SK-N-SH (cell line): ENCODE data around the gene MAGI2. TPM values are rescaled to one million over a fixed set of nuclear protein-coding genes. Genes with fewer than 3 reads are reported as not detected.

Source experiments
- CTCF ChIA-PET: fragments of 300-600, 350-600 bp; formaldehyde crosslinking; extraction: SDS; loops from one replicate; lab custom pipeline; 2021; lab: Yijun Ruan, JAX
- POLR2A ChIA-PET: fragments of 350-600 bp; sonication (Branson Sonifier 250); formaldehyde crosslinking; extraction: SDS; loops from one replicate; lab custom pipeline; 2020; ENCODE audit warnings: antibody characterized with exemption, inconsistent platforms; lab: Yijun Ruan, JAX
- DNase-seq: peaks from one replicate; pipeline ENCODE4 v3.0.0; 2012
- H2AFZ ChIP-seq: fragments of 200-600 bp; sonication (generic); 2 replicates; pipeline ENCODE4 v1.8.1; 2016; ENCODE audit warnings: antibody characterized with exemption, mild to moderate bottlenecking, low read depth
- H3F3A ChIP-seq: fragments of 200-600 bp; sonication (generic); replicated peaks from 2 replicates; pipeline ENCODE3; 2016; ENCODE audit warnings: antibody characterized with exemption, mild to moderate bottlenecking; ENCODE audit not compliant: insufficient read depth
- H3K27ac ChIP-seq, 2 experiments: fragments of 200-500 bp in 1 of 2; fragments of 200-600 bp in 1 of 2; sonication (Bioruptor generic) in 1 of 2; sonication (generic), shearing (Covaris generic) in 1 of 2; 2 replicates each; pipeline versions ENCODE4 v1.5.1 to v1.6.1; 2014 to 2016; ENCODE audit warnings: low read depth in 2 of 2, inconsistent platforms in 1 of 2, low read length in 1 of 2, mild to moderate bottlenecking in 1 of 2, mixed read lengths in 1 of 2
- H3K27me3 ChIP-seq: fragments of 200-600 bp; sonication (generic), shearing (Covaris generic); 2 replicates; pipeline ENCODE4 v1.6.1; 2016; ENCODE audit warnings: mixed run types; ENCODE audit not compliant: insufficient read depth
- H3K36me3 ChIP-seq, 2 experiments: fragments of 200-500 bp in 1 of 2; fragments of 200-600 bp in 1 of 2; sonication (Bioruptor generic) in 1 of 2; sonication (generic) in 1 of 2; replicated peaks in 1 of 2; 2 replicates each; pipeline versions ENCODE3 to v1.5.1; 2014 to 2016; ENCODE audit warnings: low read length in 1 of 2, mild to moderate bottlenecking in 1 of 2; ENCODE audit not compliant: insufficient read depth in 2 of 2, control insufficient read depth in 1 of 2
- H3K4me1 ChIP-seq, 2 experiments: fragments of 200-500 bp in 1 of 2; fragments of 200-600 bp in 1 of 2; sonication (Bioruptor generic) in 1 of 2; sonication (generic), shearing (Covaris generic) in 1 of 2; 2 replicates each; pipeline versions ENCODE4 v1.5.1 to v1.6.1; 2014 to 2016; ENCODE audit warnings: low read depth in 1 of 2, low read length in 1 of 2, mixed run types in 1 of 2; ENCODE audit not compliant: insufficient read depth in 2 of 2, control insufficient read depth in 1 of 2
- H3K4me2 ChIP-seq: fragments of 200-600 bp; sonication (generic), shearing (Covaris generic); 2 replicates; pipeline ENCODE4 v1.6.1; 2017; ENCODE audit warnings: mixed run types
- H3K4me3 ChIP-seq, 2 experiments: fragments of 200-500 bp in 1 of 2; fragments of 200-600 bp in 1 of 2; sonication (Bioruptor generic) in 1 of 2; sonication (generic), shearing (Covaris generic) in 1 of 2; 2 replicates each; pipeline versions ENCODE4 v1.5.1 to v1.8.1; 2014 to 2016; ENCODE audit warnings: low read depth in 2 of 2, inconsistent platforms in 1 of 2, low read length in 1 of 2, mild to moderate bottlenecking in 1 of 2, mixed read lengths in 1 of 2, moderate library complexity in 1 of 2
- H3K79me2 ChIP-seq: fragments of 200-600 bp; sonication (generic); 2 replicates; pipeline ENCODE4 v1.8.1; 2017; ENCODE audit warnings: mild to moderate bottlenecking; ENCODE audit not compliant: insufficient read depth
- H3K9ac ChIP-seq: fragments of 200-600 bp; sonication (generic); 2 replicates; pipeline ENCODE4 v1.6.1; 2017; ENCODE audit warnings: mixed run types
- H3K9me2 ChIP-seq: fragments of 200-600 bp; sonication (generic); 2 replicates; pipeline ENCODE4 v1.6.1; 2017; ENCODE audit warnings: mixed run types
- H3K9me3 ChIP-seq: fragments of 200-600 bp; sonication (generic); 2 replicates; pipeline ENCODE4 v1.6.1; 2017; ENCODE audit warnings: mixed run types, mild to moderate bottlenecking, moderate library complexity
- H4K20me1 ChIP-seq: fragments of 200-600 bp; sonication (generic); 2 replicates; pipeline ENCODE4 v1.6.1; 2017; ENCODE audit warnings: mild to moderate bottlenecking, mixed run types; ENCODE audit not compliant: insufficient read depth
- CHD2 ChIP-seq: fragments of 150-350 bp; IDR thresholded peaks from 2 replicates; pipeline ENCODE4 v1.6.1; 2018; ENCODE audit warnings: low read length; ENCODE audit not compliant: partially characterized antibody
- ELF1 ChIP-seq: IDR thresholded peaks from 2 replicates; pipeline ENCODE4 v1.4.0; 2012
- EP300 ChIP-seq, 2 experiments: IDR thresholded peaks; 2 replicates each; pipeline versions ENCODE4 v1.4.0 to v1.6.1; 2012; ENCODE audit warnings: borderline replicate concordance in 1 of 2, low read depth in 1 of 2, low read length in 1 of 2
- EZH2phosphoT487 ChIP-seq: fragments of 200-600 bp; sonication (generic); IDR thresholded peaks from 2 replicates; pipeline ENCODE4 v1.6.1; 2017; ENCODE audit warnings: low read depth, mixed run types, mild to moderate bottlenecking, antibody characterized with exemption, moderate library complexity, borderline replicate concordance
- FOXJ3 ChIP-seq: sonication (generic); formaldehyde crosslinking; IDR thresholded peaks from 2 replicates; pipeline ENCODE4 v1.5.1; 2020; ENCODE audit warnings: mild to moderate bottlenecking, missing genetic modification reagents
- GABPA ChIP-seq: IDR thresholded peaks from 2 replicates; pipeline ENCODE4 v1.4.0; 2012; ENCODE audit warnings: low read depth, mild to moderate bottlenecking
- GATA2 ChIP-seq: sonication (generic); formaldehyde crosslinking; IDR thresholded peaks from 2 replicates; pipeline ENCODE4 v1.5.0; 2020; ENCODE audit warnings: mild to moderate bottlenecking, missing genetic modification reagents
- MEF2A ChIP-seq: IDR thresholded peaks from 2 replicates; pipeline ENCODE4 v1.4.0; 2012; ENCODE audit warnings: low read depth, borderline replicate concordance
- NFIC ChIP-seq: IDR thresholded peaks from 2 replicates; pipeline ENCODE4 v1.4.0; 2012; ENCODE audit warnings: borderline replicate concordance
- RCOR1 ChIP-seq: fragments of 150-350 bp; IDR thresholded peaks from 2 replicates; pipeline ENCODE4 v1.6.1; 2017; ENCODE audit warnings: antibody characterized with exemption, low read length
- SMC3 ChIP-seq: IDR thresholded peaks from 2 replicates; pipeline ENCODE4 v1.6.1; 2012; ENCODE audit warnings: low read depth, low read length, improper control_type of control experiment
- TCF12 ChIP-seq: IDR thresholded peaks from 2 replicates; pipeline ENCODE4 v1.4.0; 2012
- USF2 ChIP-seq: fragments of 150-350 bp; IDR thresholded peaks from 2 replicates; pipeline ENCODE4 v1.6.1; 2017; ENCODE audit warnings: antibody characterized with exemption, low read length, low read depth, borderline replicate concordance
- YY1 ChIP-seq: IDR thresholded peaks from 2 replicates; pipeline ENCODE4 v1.4.0; 2012; ENCODE audit warnings: low read depth, mild to moderate bottlenecking
- WGBS: methylation state at CpG from one replicate; pipeline ENCODE4 v1.1.6; 2017; ENCODE audit warnings: low lambda C conversion rate; 5-methylcytosine and 5-hydroxymethylcytosine counted together
- polyA plus RNA-seq, 3 experiments: library from polyadenylated mRNA; depleted of rRNA; stranded (reverse); fragments of >200 nt; gene quantifications; 2 replicates each; pipeline ENCODE4 v1.2.3, GENCODE V29; 2012
- TF ChIP-seq, protein P1 (sequence below): fragments of 150-350 bp; IDR thresholded peaks from 2 replicates; pipeline ENCODE4 v1.6.1; 2016; ENCODE audit warnings: mild to moderate bottlenecking, low read depth, low read length
- TF ChIP-seq, protein P2 (sequence below): IDR thresholded peaks from 2 replicates; pipeline ENCODE4 v1.4.0; 2012; ENCODE audit warnings: low read depth, borderline replicate concordance
- TF ChIP-seq, protein P3 (sequence below): fragments of 200-600 bp; sonication (generic); IDR thresholded peaks from 2 replicates; pipeline ENCODE4 v1.6.1; 2017; ENCODE audit warnings: antibody characterized with exemption, mild to moderate bottlenecking, moderate library complexity
- TF ChIP-seq, protein P4 (sequence below): IDR thresholded peaks from 2 replicates; pipeline ENCODE4 v1.4.0; 2012; ENCODE audit warnings: low read depth

The MAGI2 gene
- polyA plus RNA-seq, 1 of the 3 experiments (the other 2 are of a cell fraction): 1.1 TPM

DNA sequence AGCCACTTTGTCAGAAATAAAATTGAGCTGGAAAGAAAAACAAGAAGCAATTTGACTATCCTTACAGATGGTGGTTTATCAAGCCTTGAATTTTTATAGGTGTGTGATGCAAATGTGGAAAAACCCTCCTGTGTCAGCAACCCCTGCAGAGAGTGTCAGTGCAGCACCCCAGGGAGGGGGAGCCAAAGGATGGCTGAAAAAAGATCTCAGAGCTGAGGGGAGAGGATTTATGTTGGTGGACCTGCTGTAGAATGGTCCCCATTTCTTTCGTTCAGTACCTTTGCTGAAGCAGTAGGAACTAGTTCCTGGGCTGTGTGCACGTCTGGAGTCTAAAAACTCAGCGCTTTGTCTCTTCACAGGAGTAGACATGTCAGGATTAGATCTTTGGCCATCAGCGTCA, 1415.9 kb downstream of the MAGI2 start:
- H4K20me1 ChIP-seq: no peaks in the 10 kb centered on the region
- 72% methylated on average over 4 of the region's 4 CpGs for WGBS
- no peaks in the 10 kb centered on the region for H3K27me3 ChIP-seq
- no peak overlapping the region for H3K4me2 ChIP-seq
- no peaks in the 10 kb centered on the region for H3K4me1 ChIP-seq
- H3K79me2 ChIP-seq: no peaks in the 10 kb centered on the region
- TF ChIP-seq GABPA (no peak), YY1 (no peak), RCOR1 (no peak), MEF2A (no peak), FOXJ3 (no peak)
- TF ChIP-seq, protein P1, sequence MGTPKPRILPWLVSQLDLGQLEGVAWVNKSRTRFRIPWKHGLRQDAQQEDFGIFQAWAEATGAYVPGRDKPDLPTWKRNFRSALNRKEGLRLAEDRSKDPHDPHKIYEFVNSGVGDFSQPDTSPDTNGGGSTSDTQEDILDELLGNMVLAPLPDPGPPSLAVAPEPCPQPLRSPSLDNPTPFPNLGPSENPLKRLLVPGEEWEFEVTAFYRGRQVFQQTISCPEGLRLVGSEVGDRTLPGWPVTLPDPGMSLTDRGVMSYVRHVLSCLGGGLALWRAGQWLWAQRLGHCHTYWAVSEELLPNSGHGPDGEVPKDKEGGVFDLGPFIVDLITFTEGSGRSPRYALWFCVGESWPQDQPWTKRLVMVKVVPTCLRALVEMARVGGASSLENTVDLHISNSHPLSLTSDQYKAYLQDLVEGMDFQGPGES: no peak
- TF ChIP-seq, protein P2, sequence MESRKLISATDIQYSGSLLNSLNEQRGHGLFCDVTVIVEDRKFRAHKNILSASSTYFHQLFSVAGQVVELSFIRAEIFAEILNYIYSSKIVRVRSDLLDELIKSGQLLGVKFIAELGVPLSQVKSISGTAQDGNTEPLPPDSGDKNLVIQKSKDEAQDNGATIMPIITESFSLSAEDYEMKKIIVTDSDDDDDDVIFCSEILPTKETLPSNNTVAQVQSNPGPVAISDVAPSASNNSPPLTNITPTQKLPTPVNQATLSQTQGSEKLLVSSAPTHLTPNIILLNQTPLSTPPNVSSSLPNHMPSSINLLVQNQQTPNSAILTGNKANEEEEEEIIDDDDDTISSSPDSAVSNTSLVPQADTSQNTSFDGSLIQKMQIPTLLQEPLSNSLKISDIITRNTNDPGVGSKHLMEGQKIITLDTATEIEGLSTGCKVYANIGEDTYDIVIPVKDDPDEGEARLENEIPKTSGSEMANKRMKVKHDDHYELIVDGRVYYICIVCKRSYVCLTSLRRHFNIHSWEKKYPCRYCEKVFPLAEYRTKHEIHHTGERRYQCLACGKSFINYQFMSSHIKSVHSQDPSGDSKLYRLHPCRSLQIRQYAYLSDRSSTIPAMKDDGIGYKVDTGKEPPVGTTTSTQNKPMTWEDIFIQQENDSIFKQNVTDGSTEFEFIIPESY: no peak
- TF ChIP-seq, protein P3, sequence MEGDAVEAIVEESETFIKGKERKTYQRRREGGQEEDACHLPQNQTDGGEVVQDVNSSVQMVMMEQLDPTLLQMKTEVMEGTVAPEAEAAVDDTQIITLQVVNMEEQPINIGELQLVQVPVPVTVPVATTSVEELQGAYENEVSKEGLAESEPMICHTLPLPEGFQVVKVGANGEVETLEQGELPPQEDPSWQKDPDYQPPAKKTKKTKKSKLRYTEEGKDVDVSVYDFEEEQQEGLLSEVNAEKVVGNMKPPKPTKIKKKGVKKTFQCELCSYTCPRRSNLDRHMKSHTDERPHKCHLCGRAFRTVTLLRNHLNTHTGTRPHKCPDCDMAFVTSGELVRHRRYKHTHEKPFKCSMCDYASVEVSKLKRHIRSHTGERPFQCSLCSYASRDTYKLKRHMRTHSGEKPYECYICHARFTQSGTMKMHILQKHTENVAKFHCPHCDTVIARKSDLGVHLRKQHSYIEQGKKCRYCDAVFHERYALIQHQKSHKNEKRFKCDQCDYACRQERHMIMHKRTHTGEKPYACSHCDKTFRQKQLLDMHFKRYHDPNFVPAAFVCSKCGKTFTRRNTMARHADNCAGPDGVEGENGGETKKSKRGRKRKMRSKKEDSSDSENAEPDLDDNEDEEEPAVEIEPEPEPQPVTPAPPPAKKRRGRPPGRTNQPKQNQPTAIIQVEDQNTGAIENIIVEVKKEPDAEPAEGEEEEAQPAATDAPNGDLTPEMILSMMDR: no peak
- POLR2A ChIA-PET: no interaction called here
- no peaks in the 10 kb centered on the region for H3K9me2 ChIP-seq
- DNase-seq: peak; percentile 36
- no peaks in the 10 kb centered on the region for H3K9me3 ChIP-seq
- no peak overlapping the region for H2AFZ ChIP-seq
- H3F3A ChIP-seq: no peaks in the 10 kb centered on the region
- H3K27ac ChIP-seq: no peak overlapping the region
- CTCF ChIA-PET: interaction anchor here (2.0 to 2.5 kb wide), 2 partner anchors 9 to 17 kb away, joined by 6 to 14 read pairs; no protein-coding TSS in a partner anchor
- H3K9ac ChIP-seq: no peak overlapping the region
- no peaks in the 10 kb centered on the region for H3K36me3 ChIP-seq
- no peak overlapping the region for H3K4me3 ChIP-seq

DNA sequence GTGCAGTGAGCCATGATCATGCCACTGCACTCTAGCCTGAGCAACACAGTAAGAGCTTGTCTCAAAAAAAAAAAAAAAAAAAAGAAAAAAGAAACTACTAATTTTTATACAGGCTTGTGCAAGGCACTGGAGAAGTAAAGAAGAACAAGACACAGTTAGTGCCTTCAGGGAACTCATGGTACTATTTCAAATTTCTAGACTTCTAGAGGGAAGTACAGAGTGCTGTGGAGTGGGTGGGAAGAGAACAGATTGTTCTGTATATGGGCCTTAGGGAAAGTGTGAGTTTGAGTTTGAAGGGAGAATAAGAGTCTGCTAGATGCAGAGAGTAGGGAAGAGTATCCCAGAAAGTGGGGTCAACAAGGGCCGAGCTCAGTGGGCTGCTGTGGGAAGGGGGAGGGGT, 1420.1 kb downstream of the MAGI2 start:
- CTCF ChIA-PET: interaction anchor here (0.6 to 5.5 kb wide), 4 partner anchors 11 to 334 kb away, joined by 3 to 49 read pairs (median 6); no protein-coding TSS in a partner anchor

More for the DNA sequence above, 1420.1 kb downstream of the MAGI2 start:
- H3K36me3 ChIP-seq: no peaks in the 10 kb centered on the region
- 83% methylated on average over 1 of the region's 1 CpG for WGBS
- TF ChIP-seq GATA2 (CRISPR knock-in tag) (no peak), NFIC (no peak), YY1 (no peak), ELF1 (no peak), EZH2phosphoT487 (no peak), SMC3 (no peak), CHD2 (no peak), MEF2A (no peak), TCF12 (no peak), USF2 (no peak), EP300 (IDR thresholded peaks at IDR 0.05; ENCODE audit: borderline replicate concordance in 1 of 2, low read depth in 1 of 2, low read length in 1 of 2) (no peak)
- TF ChIP-seq, protein P4, sequence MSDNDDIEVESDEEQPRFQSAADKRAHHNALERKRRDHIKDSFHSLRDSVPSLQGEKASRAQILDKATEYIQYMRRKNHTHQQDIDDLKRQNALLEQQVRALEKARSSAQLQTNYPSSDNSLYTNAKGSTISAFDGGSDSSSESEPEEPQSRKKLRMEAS: no peak
- TF ChIP-seq, all 33 proteins: peak for 0
- Histone ChIP-seq H3K27me3 (no peaks in the 10 kb centered on the region), H3K4me1 (no peaks in the 10 kb centered on the region), H3K4me2 (no peak overlapping the region), H3K9ac (no peak overlapping the region), H2AFZ (no peak overlapping the region), H3K9me2 (no peaks in the 10 kb centered on the region), H4K20me1 (no peaks in the 10 kb centered on the region), H3F3A (no peaks in the 10 kb centered on the region), H3K4me3 (no peak overlapping the region), H3K9me3 (no peaks in the 10 kb centered on the region), H3K27ac (no peak overlapping the region), H3K79me2 (no peaks in the 10 kb centered on the region)
- DNase-seq: no peak
- POLR2A ChIA-PET: no interaction called here
